HEK293 (cell line): ENCODE data around the gene GPSM1.

Experiments used
- CTCF ChIA-PET: fragments of 350-600 bp; formaldehyde crosslinking; extraction: SDS; loops from one replicate; lab custom pipeline; 2021; ENCODE audit warnings: antibody characterized with exemption; lab: Yijun Ruan, JAX
- POLR2A ChIA-PET: fragments of 300-600 bp; formaldehyde crosslinking; extraction: SDS; loops from one replicate; lab custom pipeline; 2020; ENCODE audit warnings: antibody characterized with exemption, inconsistent platforms; lab: Yijun Ruan, JAX
- H3K27ac ChIP-seq: fragments of 200-500 bp; sonication (Bioruptor generic); 2 replicates; pipeline ENCODE4 v1.5.1; 2014; ENCODE audit warnings: low read depth, low read length, control low read depth, inconsistent platforms; ENCODE audit errors: extremely low read depth
- H3K36me3 ChIP-seq, 2 experiments: fragments of 200-500 bp in 1 of 2; sonication (Bioruptor generic) in 1 of 2; 1 replicate in 1 of 2; 2 replicates in 1 of 2; pipeline ENCODE4 v1.5.1; 2014 to 2017; ENCODE audit warnings: inconsistent platforms in 2 of 2, low read length in 2 of 2; ENCODE audit not compliant: control insufficient read depth in 2 of 2, insufficient read depth in 1 of 2
- H3K4me1 ChIP-seq: fragments of 200-500 bp; sonication (Bioruptor generic); 2 replicates; pipeline ENCODE4 v1.5.1; 2014; ENCODE audit warnings: mild to moderate bottlenecking, low read length, inconsistent platforms; ENCODE audit not compliant: control insufficient read depth, insufficient read depth
- H3K4me3 ChIP-seq: 2 replicates; pipeline ENCODE4 v1.5.1; 2011; ENCODE audit warnings: low read depth, mild to moderate bottlenecking, control low read depth, low read length, moderate library complexity
- H3K9me3 ChIP-seq: fragments of 200-500 bp; sonication (Bioruptor generic); 2 replicates; pipeline ENCODE4 v1.5.1; 2014; ENCODE audit warnings: low read depth, low read length, inconsistent platforms; ENCODE audit not compliant: control insufficient read depth, insufficient read depth
- GLIS1 ChIP-seq: fragments of 450-650 bp; formaldehyde crosslinking; IDR thresholded peaks from 2 replicates; pipeline ENCODE4 v1.5.1; 2016; ENCODE audit warnings: missing biosample characterization, missing genetic modification characterization
- HOXD13 ChIP-seq: sonication (generic); formaldehyde crosslinking; IDR thresholded peaks from 2 replicates; pipeline ENCODE4 v1.8.0; 2022; ENCODE audit warnings: missing genetic modification reagents, borderline replicate concordance
- MZF1 ChIP-seq: fragments of 450-650 bp; formaldehyde crosslinking; IDR thresholded peaks from 2 replicates; pipeline ENCODE4 v1.5.1; 2017; ENCODE audit warnings: missing biosample characterization, missing genetic modification characterization, borderline replicate concordance
- ZBTB10 ChIP-seq: fragments of 450-650 bp; formaldehyde crosslinking; IDR thresholded peaks from 2 replicates; pipeline ENCODE4 v1.5.1; 2016; ENCODE audit warnings: missing biosample characterization, missing genetic modification characterization
- ZBTB6 ChIP-seq: fragments of 450-650 bp; formaldehyde crosslinking; IDR thresholded peaks from 2 replicates; pipeline ENCODE4 v1.5.1; 2017; ENCODE audit warnings: missing biosample characterization, missing genetic modification characterization
- ZEB2 ChIP-seq: fragments of 450-650 bp; formaldehyde crosslinking; IDR thresholded peaks from 2 replicates; pipeline ENCODE4 v1.5.1; 2016; ENCODE audit warnings: missing biosample characterization, missing genetic modification characterization
- ZFHX2 ChIP-seq: fragments of 450-650 bp; formaldehyde crosslinking; conservative IDR thresholded peaks from 2 replicates; pipeline ENCODE4 v1.5.1; 2016; ENCODE audit warnings: missing biosample characterization, missing genetic modification characterization
- ZNF114 ChIP-seq: fragments of 450-650 bp; formaldehyde crosslinking; IDR thresholded peaks from 2 replicates; pipeline ENCODE4 v1.5.0; 2017; ENCODE audit warnings: missing biosample characterization, missing genetic modification characterization
- ZNF121 ChIP-seq: fragments of 450-650 bp; formaldehyde crosslinking; IDR thresholded peaks from 2 replicates; pipeline ENCODE4 v1.5.1; 2016; ENCODE audit warnings: missing biosample characterization, missing genetic modification characterization
- ZNF174 ChIP-seq: fragments of 450-650 bp; formaldehyde crosslinking; IDR thresholded peaks from 2 replicates; pipeline ENCODE4 v1.5.0; 2017; ENCODE audit warnings: missing biosample characterization, mild to moderate bottlenecking, missing genetic modification characterization
- ZNF184 ChIP-seq: fragments of 450-650 bp; IDR thresholded peaks from 2 replicates; pipeline ENCODE4 v1.5.1; 2018; ENCODE audit warnings: missing biosample characterization, mild to moderate bottlenecking, missing genetic modification characterization
- ZNF510 ChIP-seq: fragments of 450-650 bp; formaldehyde crosslinking; IDR thresholded peaks from 2 replicates; pipeline ENCODE4 v1.5.1; 2018; ENCODE audit warnings: mild to moderate bottlenecking, missing genetic modification characterization, missing biosample characterization; ENCODE audit not compliant: insufficient replicate concordance
- ZNF549 ChIP-seq: fragments of 450-650 bp; IDR thresholded peaks from 2 replicates; pipeline ENCODE4 v1.5.1; 2018; ENCODE audit warnings: missing biosample characterization, missing genetic modification characterization, mild to moderate bottlenecking, inconsistent platforms, moderate library complexity
- ZNF621 ChIP-seq: fragments of 450-650 bp; formaldehyde crosslinking; IDR thresholded peaks from 2 replicates; pipeline ENCODE4 v1.5.1; 2017; ENCODE audit warnings: missing biosample characterization, missing genetic modification characterization
- ZSCAN30 ChIP-seq: fragments of 450-650 bp; IDR thresholded peaks from 2 replicates; pipeline ENCODE4 v1.5.1; 2018; ENCODE audit warnings: missing biosample characterization, mild to moderate bottlenecking, missing genetic modification characterization, moderate library complexity

The GPSM1 gene

GRCh38 chr9:136284951-136285350 is 42.4 kb upstream of the GPSM1 start:
- Histone ChIP-seq H3K9me3 (no peaks in the 10 kb centered on the region), H3K36me3 (no peaks in the 10 kb centered on the region), H3K4me3 (no peak overlapping the region), H3K4me1 (no peaks in the 10 kb centered on the region), H3K27ac (no peak overlapping the region)
- CTCF ChIA-PET = interaction anchor here (0.8 to 2.7 kb wide), 16 partner anchors 10 to 421 kb away, joined by 3 to 14 read pairs (median 4); partner anchors contain the start of gene QSOX2
- TF ChIP-seq ZNF121 (tag by site-specific recombination) (no peak), ZNF184 (tag by site-specific recombination) (no peak), ZNF621 (no peak), ZNF549 (no peak), ZNF510 (tag by site-specific recombination) (no peak), MZF1 (no peak), ZFHX2 (no peak), HOXD13 (CRISPR knock-in tag) (no peak), ZNF174 (no peak), ZEB2 (no peak)
- POLR2A ChIA-PET = interaction anchor here (0.8 kb wide), 1 partner anchor 309 kb away, joined by 3 read pairs; no protein-coding TSS in a partner anchor

GRCh38 chr9:136285501-136286358 is 41.6 kb upstream of the GPSM1 start:
- TF ChIP-seq GLIS1 (tag by site-specific recombination) = 0 out of 2 replicates have a peak, but pooled peaks have one; percentile 7
- no peak for TF ChIP-seq ZBTB10 (tag by site-specific recombination)
- no peak for TF ChIP-seq ZSCAN30 (tag by site-specific recombination)
- TF ChIP-seq ZFHX2 = peak; percentile 57
- no peak for TF ChIP-seq ZNF121 (tag by site-specific recombination)
- H3K4me3 ChIP-seq = no peak overlapping the region
- H3K9me3 ChIP-seq = no peaks in the 10 kb centered on the region
- H3K36me3 ChIP-seq = no peaks in the 10 kb centered on the region
- no peak overlapping the region for H3K27ac ChIP-seq
- H3K4me1 ChIP-seq = no peaks in the 10 kb centered on the region
- CTCF ChIA-PET = interaction anchor here (0.6 to 2.5 kb wide), 12 partner anchors 9 to 325 kb away, joined by 3 to 9 read pairs (median 4); partner anchors contain the start of gene UBAC1
- POLR2A ChIA-PET = interaction anchor here (0.8 kb wide), 1 partner anchor 310 kb away, joined by 3 read pairs; no protein-coding TSS in a partner anchor

GRCh38 chr9:136286359-136286986 is 40.9 kb upstream of the GPSM1 start:
- Histone ChIP-seq H3K36me3 (no peaks in the 10 kb centered on the region), H3K4me3 (no peak overlapping the region)
- TF ChIP-seq ZBTB6 (tag by site-specific recombination) (peak; percentile 11; the same call in 1 of the 2 replicates), ZNF114 (tag by site-specific recombination) (no peak)
- TF ChIP-seq, all 188 proteins: peak for 1
- CTCF ChIA-PET = interaction anchor here (0.6 to 1.7 kb wide), 7 partner anchors 8 to 326 kb away, joined by 3 to 4 read pairs (median 3); partner anchors contain the start of gene UBAC1
- POLR2A ChIA-PET = no interaction called here
- Histone ChIP-seq H3K9me3 (no peaks in the 10 kb centered on the region), H3K27ac (no peak overlapping the region), H3K4me1 (no peaks in the 10 kb centered on the region)
